ENCODE measurements around the gene XYLB.

Gene XYLB

GRCh38 chr3:38457111-38458003 is 110.8 kb downstream of the XYLB start:
- peaks cover 2% of the 10 kb centered on the region in 2 donors for H3K9me3 ChIP-seq (replicated peaks in 1 of 2; ENCODE audit: control insufficient read depth in 2 of 2, insufficient read depth in 1 of 2, low read depth in 1 of 2, low read length in 2 of 2)
- no CpG with 5 or more reads among the region's 9 CpGs for WGBS, 2 donors (ENCODE audit: extremely low coverage in 2 of 2, insufficient read length in 2 of 2, insufficient replicate concordance in 1 of 2)
- DNase-seq (ENCODE audit: low spot score): no peak
- no peak overlapping the region for H2BK120ac ChIP-seq (ENCODE audit: low read depth, low read length)
- no peak overlapping the region for H3K27ac ChIP-seq (replicated peaks; ENCODE audit: low read length)
- peaks cover 2 to 31% of the 10 kb centered on the region in 2 donors for H3K36me3 ChIP-seq (replicated peaks in 1 of 2; ENCODE audit: control insufficient read depth in 2 of 2, insufficient read depth in 2 of 2, low read length in 2 of 2)
- no peak overlapping the region for H3K14ac ChIP-seq (ENCODE audit: low read length)
- no peak overlapping the region for H3K23ac ChIP-seq (ENCODE audit: low read depth, low read length, poor library complexity)
- no peak overlapping the region for H2AK5ac ChIP-seq (ENCODE audit: low read depth, low read length)
- H3K4me2 ChIP-seq (ENCODE audit: insufficient read depth, low read length, poor library complexity, severe bottlenecking): no peak overlapping the region
- no peaks in the 10 kb centered on the region for H3K27me3 ChIP-seq (ENCODE audit: control insufficient read depth in 3 of 3, insufficient read depth in 3 of 3, low read depth in 1 of 3, low read length in 3 of 3)
- H3K9ac ChIP-seq (ENCODE audit: low read depth, low read length, poor library complexity): no peak overlapping the region
- H3K4ac ChIP-seq (ENCODE audit: low read length): no peak overlapping the region
- no peak overlapping the region for H4K91ac ChIP-seq (ENCODE audit: low read depth, low read length, poor library complexity)
- H2BK5ac ChIP-seq (ENCODE audit: low read length): no peak overlapping the region
- peaks cover 11 to 30% of the 10 kb centered on the region in 2 donors for H3K4me1 ChIP-seq (ENCODE audit: control insufficient read depth in 2 of 2, insufficient read depth in 1 of 2, low read depth in 1 of 2, low read length in 2 of 2)
- H3K18ac ChIP-seq (ENCODE audit: low read length): no peak overlapping the region
- no peak overlapping the region for H4K8ac ChIP-seq (ENCODE audit: low read depth, low read length)
- no peak overlapping the region for H2BK15ac ChIP-seq (ENCODE audit: low read length)
- no peak overlapping the region for H3K4me3 ChIP-seq (ENCODE audit: low read length in 2 of 2)
- H2BK12ac ChIP-seq (ENCODE audit: low read length): no peak overlapping the region
- H3K79me1 ChIP-seq (ENCODE audit: low read depth, low read length): peaks cover 21% of the 10 kb centered on the region
- no peak overlapping the region for H2AFZ ChIP-seq (ENCODE audit: low read length)

DNA sequence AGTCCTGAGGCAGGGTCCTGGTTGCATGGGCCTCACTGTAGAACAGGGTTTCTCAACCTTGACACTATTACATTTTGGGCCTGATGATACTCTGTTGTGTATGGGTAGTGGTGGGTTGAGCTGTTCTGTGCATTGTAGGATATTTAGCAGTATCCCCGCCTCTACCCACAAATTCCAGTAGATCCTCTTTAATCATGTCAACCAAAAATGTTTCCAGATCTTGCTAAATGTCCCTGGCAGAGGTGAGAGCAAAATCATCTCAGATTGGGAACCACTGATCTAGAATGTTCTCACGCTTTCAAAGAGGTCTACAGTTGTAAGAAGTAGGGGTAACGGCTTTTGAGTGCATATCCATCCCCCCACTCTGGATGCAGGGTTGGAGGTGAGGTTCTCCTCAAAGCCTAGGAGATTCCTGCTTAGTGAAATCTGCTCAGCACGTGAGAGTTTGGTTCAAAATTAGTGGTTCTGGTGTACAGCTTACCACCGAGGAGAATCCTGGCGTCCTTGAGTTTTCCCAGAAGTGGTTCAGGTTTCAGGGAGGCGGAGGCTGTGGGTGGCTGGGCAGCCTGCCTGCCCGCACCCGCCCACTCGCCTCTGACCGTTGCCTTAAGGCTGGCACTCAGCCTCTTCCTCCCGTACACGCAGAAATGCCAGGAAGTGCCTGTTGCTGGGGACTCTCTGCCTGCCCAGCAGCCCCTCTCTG is 112.4 kb downstream of the XYLB start:
- peak overlapping the region; percentile 57 for H3K18ac ChIP-seq (ENCODE audit: low read length)
- no peak overlapping the region for H2BK15ac ChIP-seq (ENCODE audit: low read length)
- no peak overlapping the region for H4K8ac ChIP-seq (ENCODE audit: low read depth, low read length)
- no peaks in the 10 kb centered on the region for H3K27me3 ChIP-seq (ENCODE audit: control insufficient read depth in 3 of 3, insufficient read depth in 3 of 3, low read depth in 1 of 3, low read length in 3 of 3)
- no peak overlapping the region for H3K27ac ChIP-seq (replicated peaks; ENCODE audit: low read length)
- no peak overlapping the region for H2BK12ac ChIP-seq (ENCODE audit: low read length)
- peaks cover 4 to 38% of the 10 kb centered on the region in 2 donors for H3K36me3 ChIP-seq (replicated peaks in 1 of 2; ENCODE audit: control insufficient read depth in 2 of 2, insufficient read depth in 2 of 2, low read length in 2 of 2)
- no peak overlapping the region for H3K4me3 ChIP-seq (ENCODE audit: low read length in 2 of 2)
- no peak overlapping the region for H3K4ac ChIP-seq (ENCODE audit: low read length)
- H2BK5ac ChIP-seq (ENCODE audit: low read length): no peak overlapping the region
- no peak overlapping the region for H2AFZ ChIP-seq (ENCODE audit: low read length)
- H3K4me1 ChIP-seq (ENCODE audit: control insufficient read depth in 2 of 2, insufficient read depth in 1 of 2, low read depth in 1 of 2, low read length in 2 of 2): peaks cover 8 to 24% of the 10 kb centered on the region in 2 donors
- H3K4me2 ChIP-seq (ENCODE audit: insufficient read depth, low read length, poor library complexity, severe bottlenecking): no peak overlapping the region
- peaks cover 2 to 11% of the 10 kb centered on the region in 2 donors for H3K9me3 ChIP-seq (replicated peaks in 1 of 2; ENCODE audit: control insufficient read depth in 2 of 2, insufficient read depth in 1 of 2, low read depth in 1 of 2, low read length in 2 of 2)
- peak overlapping the region; percentile 76 for H3K14ac ChIP-seq (ENCODE audit: low read length)
- H3K79me1 ChIP-seq (ENCODE audit: low read depth, low read length): peaks cover 25% of the 10 kb centered on the region
- no peak for DNase-seq (ENCODE audit: low spot score)
- H2AK5ac ChIP-seq (ENCODE audit: low read depth, low read length): no peak overlapping the region
- no CpG with 5 or more reads among the region's 13 CpGs for WGBS, 2 donors (ENCODE audit: extremely low coverage in 2 of 2, insufficient read length in 2 of 2, insufficient replicate concordance in 1 of 2)
- no peak overlapping the region for H3K9ac ChIP-seq (ENCODE audit: low read depth, low read length, poor library complexity)
- no peak overlapping the region for H4K91ac ChIP-seq (ENCODE audit: low read depth, low read length, poor library complexity)
- H2BK120ac ChIP-seq (ENCODE audit: low read depth, low read length): no peak overlapping the region
- H3K23ac ChIP-seq (ENCODE audit: low read depth, low read length, poor library complexity): peak overlapping the region; percentile 27

DNA sequence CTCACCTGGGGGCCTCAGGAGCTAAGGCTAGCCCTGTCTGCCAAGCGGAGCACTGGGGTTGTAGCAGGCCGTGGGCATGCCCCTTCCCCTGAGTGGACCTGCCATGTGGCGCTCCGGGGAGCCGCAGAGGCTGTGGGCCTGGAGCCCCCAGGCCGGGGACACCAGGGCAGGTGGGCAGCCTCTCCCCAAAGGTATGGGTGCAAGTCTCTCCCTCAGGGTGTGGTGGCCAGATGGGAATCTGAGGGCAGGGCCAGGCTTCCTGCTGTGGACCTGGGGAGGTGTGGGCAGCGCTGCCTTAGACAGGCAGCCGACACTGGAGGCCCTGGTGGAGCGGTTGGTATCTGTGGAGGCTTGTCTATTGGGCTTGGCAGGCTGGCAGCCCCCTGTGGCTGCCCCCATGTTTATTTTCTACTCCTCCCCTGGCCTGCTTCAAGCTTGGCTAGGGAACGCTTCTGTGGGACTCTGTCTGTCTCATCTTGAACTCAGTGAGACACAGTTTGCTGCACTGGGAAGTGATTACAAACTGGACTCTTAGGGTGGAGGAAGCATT is 113.0 kb downstream of the XYLB start:
- H3K18ac ChIP-seq (ENCODE audit: low read length): peak overlapping the region; percentile 57
- no peak overlapping the region for H3K4me3 ChIP-seq (ENCODE audit: low read length in 2 of 2)
- DNase-seq (ENCODE audit: low spot score): no peak
- H3K4me2 ChIP-seq (ENCODE audit: insufficient read depth, low read length, poor library complexity, severe bottlenecking): no peak overlapping the region
- H4K91ac ChIP-seq (ENCODE audit: low read depth, low read length, poor library complexity): no peak overlapping the region
- peaks cover 21% of the 10 kb centered on the region for H3K79me1 ChIP-seq (ENCODE audit: low read depth, low read length)
- no peak overlapping the region for H3K9ac ChIP-seq (ENCODE audit: low read depth, low read length, poor library complexity)
- H2BK5ac ChIP-seq (ENCODE audit: low read length): no peak overlapping the region
- H3K36me3 ChIP-seq (replicated peaks in 1 of 2; ENCODE audit: control insufficient read depth in 2 of 2, insufficient read depth in 2 of 2, low read length in 2 of 2): peaks cover 4 to 38% of the 10 kb centered on the region in 2 donors
- H3K9me3 ChIP-seq (replicated peaks in 1 of 2; ENCODE audit: control insufficient read depth in 2 of 2, insufficient read depth in 1 of 2, low read depth in 1 of 2, low read length in 2 of 2): peaks cover 2 to 14% of the 10 kb centered on the region in 2 donors
- no peak overlapping the region for H4K8ac ChIP-seq (ENCODE audit: low read depth, low read length)
- no peak overlapping the region for H2AFZ ChIP-seq (ENCODE audit: low read length)
- peak overlapping the region; percentile 27 for H3K23ac ChIP-seq (ENCODE audit: low read depth, low read length, poor library complexity)
- peak overlapping the region; percentile 10 for H3K4ac ChIP-seq (ENCODE audit: low read length)
- no peak overlapping the region for H3K27ac ChIP-seq (replicated peaks; ENCODE audit: low read length)
- H3K14ac ChIP-seq (ENCODE audit: low read length): peak overlapping the region; percentile 76
- H3K4me1 ChIP-seq (ENCODE audit: control insufficient read depth in 2 of 2, insufficient read depth in 1 of 2, low read depth in 1 of 2, low read length in 2 of 2): peaks cover 8 to 24% of the 10 kb centered on the region in 2 donors
- no peak overlapping the region for H2BK120ac ChIP-seq (ENCODE audit: low read depth, low read length)
- H2BK15ac ChIP-seq (ENCODE audit: low read length): no peak overlapping the region
- no CpG with 5 or more reads among the region's 10 CpGs for WGBS, 2 donors (ENCODE audit: extremely low coverage in 2 of 2, insufficient read length in 2 of 2, insufficient replicate concordance in 1 of 2)
- H2BK12ac ChIP-seq (ENCODE audit: low read length): no peak overlapping the region
- no peaks in the 10 kb centered on the region for H3K27me3 ChIP-seq (ENCODE audit: control insufficient read depth in 3 of 3, insufficient read depth in 3 of 3, low read depth in 1 of 3, low read length in 3 of 3)
- no peak overlapping the region for H2AK5ac ChIP-seq (ENCODE audit: low read depth, low read length)
